GM21381 (cell line): ENCODE data around the gene BORCS5.
"Not testable (repeated sequence)": the region's sequence is repeated elsewhere in the genome, so short reads cannot be mapped to it uniquely, and the experiment has no call there.

Source experiments
- ATAC-seq: cut with Tn5 transposase; IDR thresholded peaks from one replicate; pipeline ENCODE4 v1.9.1; 2021; ENCODE audit warnings: mild to moderate bottlenecking, moderate library complexity; ENCODE audit not compliant: unreplicated experiment

BORCS5 gene

DNA sequence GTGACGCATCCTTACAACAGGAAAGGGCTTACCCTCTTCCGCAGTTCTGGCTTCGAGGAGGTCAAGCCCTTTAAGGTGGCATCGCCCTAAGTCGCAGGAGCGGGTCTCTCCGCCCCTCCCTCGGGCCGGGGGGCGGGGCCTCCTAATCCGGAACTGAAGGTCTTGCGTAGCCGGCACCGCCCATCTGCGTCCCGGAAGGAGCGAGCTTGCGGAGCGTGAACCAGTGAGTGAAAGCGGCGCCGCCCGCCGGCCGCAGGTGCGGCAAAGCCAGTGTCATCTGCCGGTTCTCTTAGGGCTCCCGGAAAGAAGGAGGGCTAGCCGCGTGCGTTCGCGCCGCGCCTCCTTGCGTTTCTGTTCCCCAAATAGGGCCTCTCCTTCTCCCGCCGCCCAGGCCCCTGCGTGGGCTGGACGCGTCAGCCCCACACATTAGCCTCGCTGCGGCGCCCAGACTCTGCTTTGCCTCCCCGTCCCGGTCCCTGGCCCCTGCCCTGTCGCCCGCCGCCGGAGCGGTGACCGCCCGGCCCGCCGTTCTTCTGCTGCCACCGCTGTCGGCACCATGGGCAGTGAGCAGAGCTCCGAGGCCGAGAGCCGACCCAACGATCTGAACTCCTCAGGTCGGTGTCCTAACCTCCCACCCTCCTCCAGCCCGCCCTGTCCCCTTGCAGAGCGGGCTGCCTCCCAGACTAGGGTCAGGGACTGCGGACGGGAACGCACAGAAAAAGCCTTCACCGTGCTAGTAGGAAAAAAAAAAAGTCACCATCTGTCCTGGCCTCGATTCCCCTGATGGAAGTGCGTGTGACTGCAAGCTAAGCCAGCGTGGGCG is at the start of gene BORCS5:
BORCS5 (plus strand) TSS at position 183 of the 823 bp plus-strand sequence; CDS start at position 557, 374 bp downstream.
- peak; percentile 83 for ATAC-seq

DNA sequence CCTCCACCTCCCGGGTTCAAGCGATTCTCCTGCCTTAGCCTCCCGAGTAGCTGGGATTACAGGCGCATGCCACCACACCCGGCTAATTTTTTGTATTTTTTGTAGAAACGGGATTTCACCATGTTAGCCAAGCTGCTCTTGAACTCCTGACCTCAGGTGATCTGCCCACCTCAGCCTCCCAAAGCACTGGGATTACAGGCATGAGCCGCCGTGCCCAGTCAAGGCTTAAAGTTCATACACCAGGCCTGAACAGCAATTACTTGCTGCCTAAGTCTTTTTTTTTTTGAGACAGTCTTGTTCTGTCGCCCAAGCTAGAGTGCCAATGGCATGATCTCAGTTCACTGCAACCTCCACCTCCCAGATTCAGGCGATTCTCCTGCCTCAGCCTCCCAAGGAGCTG is 46.2 kb upstream of the BORCS5 start:
- not testable (repeated sequence) for ATAC-seq

DNA sequence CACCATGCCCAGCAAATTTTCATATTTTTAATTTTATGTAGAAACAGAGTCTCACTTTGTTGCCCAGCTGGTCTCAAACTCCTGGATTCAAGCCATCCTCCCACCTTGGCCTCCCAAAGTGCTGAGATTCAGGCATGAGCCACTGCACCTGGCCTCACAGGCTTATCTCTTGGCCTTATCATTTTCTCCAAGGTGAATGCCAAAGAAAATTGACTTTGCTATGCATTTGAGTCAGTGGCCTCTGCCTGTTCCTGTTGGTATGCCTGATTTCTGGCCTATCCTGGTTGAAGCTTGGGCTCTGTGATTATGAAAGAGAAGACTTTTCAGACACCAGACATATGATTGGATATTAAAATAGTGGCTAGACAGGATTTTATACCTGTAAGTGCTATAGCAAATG is 41.0 kb upstream of the BORCS5 start:
- no peak for ATAC-seq

GRCh38 chr12:12319451-12320183 is 37.3 kb upstream of the BORCS5 start:
- ATAC-seq = no peak

DNA sequence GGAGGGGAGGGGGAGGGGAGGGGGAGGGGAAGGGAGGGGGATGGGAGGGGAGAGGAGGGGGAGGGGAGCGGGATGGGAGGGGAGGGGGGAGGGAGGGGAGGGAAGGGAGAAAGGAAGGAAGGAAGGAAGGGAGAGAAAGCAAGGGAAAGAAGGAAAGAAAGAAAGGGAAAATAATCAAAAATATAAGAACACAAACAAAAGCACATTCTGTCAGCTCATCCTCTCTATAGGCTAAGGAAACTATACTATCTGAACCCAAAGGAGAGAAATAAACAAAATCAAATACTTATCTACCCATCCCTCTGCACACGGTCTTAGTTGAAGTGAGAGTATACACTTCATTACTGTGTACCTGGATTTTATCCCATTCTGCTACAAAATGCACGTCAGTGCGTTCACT is 33.8 kb upstream of the BORCS5 start:
- ATAC-seq = no peak

GRCh38 chr12:12323591-12323990 is 33.3 kb upstream of the BORCS5 start:
- no peak for ATAC-seq

- ATAC-seq = no peak
These were observed 30.6 kb upstream of the BORCS5 start for GRCh38 chr12:12326262-12326661.

- no peak for ATAC-seq
These were observed 29.1 kb upstream of the BORCS5 start for GRCh38 chr12:12327802-12328201.

GRCh38 chr12:12331244-12331771 is 25.6 kb upstream of the BORCS5 start:
- no peak for ATAC-seq

DNA sequence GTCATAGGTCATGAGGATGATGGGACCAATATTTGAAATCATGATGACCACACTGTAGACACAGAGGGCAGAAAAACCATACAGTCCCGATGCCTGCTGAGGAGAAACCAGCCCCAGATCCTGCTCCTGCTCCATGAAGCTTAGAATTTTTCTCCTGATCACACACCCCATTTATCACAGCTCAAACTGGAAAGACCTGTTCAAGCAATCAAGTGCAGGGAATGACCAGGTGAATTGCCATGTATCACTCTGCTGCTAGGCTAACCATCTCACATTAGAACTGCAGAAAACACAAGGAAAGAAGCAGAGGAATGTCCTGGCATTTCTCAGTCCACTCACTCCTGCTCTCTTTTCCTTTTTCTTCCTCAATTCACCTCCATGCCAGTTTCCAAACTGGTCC is 25.0 kb upstream of the BORCS5 start:
- no peak for ATAC-seq

DNA sequence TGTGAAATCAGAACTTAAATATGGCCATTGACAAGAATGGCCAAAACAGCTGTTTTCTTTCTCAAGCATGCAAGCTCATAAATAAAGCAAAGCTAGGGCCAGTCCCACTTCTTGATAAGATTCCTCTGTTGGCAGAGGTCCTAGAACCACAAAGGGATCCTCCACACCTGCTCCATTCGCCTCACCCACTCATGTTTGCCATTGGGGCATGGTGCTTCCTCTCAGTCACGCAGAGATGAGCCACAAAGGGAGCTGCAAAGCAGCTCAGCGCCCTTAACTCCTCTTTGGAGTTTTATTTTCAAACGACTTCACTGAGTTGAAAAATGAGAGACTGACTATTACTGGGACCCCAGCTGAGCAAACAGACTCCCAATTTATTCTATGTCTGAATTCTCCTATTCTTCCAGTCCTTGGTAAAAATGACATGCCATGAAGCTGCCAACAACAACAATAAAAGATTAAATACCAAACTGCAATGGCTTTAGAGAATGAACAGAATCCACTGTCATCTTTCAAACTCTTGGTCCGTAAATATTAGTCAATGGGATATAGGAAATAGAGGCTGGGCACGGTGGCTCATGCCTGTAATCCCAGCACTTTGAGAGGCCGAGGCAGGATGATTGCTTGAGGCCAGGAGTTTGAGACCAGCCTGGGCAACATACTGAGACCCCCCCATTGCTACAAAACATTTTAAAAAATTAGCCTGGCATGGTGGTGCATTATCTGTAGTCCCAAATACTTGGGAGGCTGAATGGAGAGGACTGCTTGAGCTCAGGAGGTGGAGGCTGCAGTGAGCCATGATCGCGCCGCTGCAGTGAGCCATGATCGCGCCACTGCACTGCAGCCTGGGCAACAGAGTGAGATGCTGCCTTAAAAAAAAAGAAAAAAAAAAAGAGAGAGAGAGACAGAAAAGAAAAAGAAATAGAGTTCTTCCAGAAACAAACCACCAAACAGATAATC is 23.2 kb upstream of the BORCS5 start:
- ATAC-seq = no peak

DNA sequence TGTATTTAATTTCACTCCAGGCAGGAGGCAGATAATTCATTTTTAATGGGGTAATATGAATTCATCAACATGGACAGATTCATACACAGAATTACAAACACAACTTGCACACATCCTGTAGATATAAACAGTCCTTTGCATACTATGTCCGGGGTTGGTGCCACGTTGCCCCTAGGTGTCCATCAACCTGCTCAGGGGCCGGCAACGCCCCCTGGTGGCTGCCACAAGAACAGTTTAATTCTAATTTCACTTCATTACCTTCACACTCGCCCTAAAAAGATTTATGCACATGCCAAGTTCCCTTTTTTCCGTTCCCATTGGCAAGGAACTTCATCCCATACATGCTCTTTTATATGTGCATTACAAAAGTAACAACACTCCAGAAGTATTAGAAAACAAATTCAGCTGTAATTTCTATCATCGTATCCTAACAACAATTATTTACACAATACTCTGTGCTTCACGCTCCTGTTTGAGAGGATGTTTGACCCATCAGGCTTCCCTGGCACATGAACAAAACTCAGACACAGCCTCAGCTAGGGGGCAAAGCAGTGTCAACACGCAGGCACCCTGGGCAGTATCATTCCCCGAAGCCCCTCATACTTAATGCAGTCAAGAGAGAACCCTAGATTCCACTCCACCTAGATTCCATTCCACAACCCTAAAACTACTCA is 22.4 kb upstream of the BORCS5 start:
- no peak for ATAC-seq

- peak; percentile 49 for ATAC-seq
These were observed 20.8 kb upstream of the BORCS5 start for GRCh38 chr12:12336049-12336411.

GRCh38 chr12:12336511-12336910 is 20.4 kb upstream of the BORCS5 start:
- ATAC-seq = no peak

DNA sequence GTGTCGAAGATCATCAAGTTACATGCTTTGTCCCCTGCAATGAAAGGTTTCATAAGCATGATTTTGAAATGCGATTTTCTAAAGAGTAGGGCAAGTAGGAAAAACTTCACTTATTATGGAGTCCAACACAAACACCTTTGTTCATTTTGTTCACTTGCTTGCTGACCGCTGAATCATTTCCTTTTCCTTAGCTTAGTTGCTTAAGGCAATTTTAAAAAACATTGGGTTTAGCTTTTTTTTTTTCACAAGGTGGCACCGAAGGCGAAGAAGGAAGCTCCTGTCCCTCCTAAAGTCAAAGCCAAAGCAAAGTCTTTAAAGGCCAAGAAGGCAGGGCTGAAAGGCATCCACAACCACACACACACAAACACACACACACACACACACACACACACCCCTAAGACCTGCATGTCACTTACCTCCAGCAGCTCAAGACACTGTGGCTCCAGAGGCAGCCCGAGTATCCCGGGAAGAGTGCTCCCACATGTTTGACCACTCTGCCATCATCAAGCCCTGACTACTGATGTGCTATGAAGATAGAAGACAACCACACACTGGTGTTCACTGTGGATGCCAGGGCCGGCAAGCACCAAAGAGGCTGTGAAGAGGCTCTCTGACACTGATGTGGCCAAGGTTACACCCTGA is 18.2 kb upstream of the BORCS5 start:
- ATAC-seq = no peak

GRCh38 chr12:12349711-12350665 is 6.9 kb upstream of the BORCS5 start, which contains the start of gene MANSC1:
MANSC1 (minus strand) TSS chr12:12350242; CDS start chr12:12343314, 6,928 bp downstream.
- no peak for ATAC-seq

- no peak for ATAC-seq
These were observed 5.9 kb upstream of the BORCS5 start for GRCh38 chr12:12350868-12351463.
